Measurements from ENCODE around the gene AKAP1. TPM values are rescaled to one million over a fixed set of nuclear protein-coding genes. Genes with fewer than 3 reads are reported as not detected.

Gene AKAP1, protein sequence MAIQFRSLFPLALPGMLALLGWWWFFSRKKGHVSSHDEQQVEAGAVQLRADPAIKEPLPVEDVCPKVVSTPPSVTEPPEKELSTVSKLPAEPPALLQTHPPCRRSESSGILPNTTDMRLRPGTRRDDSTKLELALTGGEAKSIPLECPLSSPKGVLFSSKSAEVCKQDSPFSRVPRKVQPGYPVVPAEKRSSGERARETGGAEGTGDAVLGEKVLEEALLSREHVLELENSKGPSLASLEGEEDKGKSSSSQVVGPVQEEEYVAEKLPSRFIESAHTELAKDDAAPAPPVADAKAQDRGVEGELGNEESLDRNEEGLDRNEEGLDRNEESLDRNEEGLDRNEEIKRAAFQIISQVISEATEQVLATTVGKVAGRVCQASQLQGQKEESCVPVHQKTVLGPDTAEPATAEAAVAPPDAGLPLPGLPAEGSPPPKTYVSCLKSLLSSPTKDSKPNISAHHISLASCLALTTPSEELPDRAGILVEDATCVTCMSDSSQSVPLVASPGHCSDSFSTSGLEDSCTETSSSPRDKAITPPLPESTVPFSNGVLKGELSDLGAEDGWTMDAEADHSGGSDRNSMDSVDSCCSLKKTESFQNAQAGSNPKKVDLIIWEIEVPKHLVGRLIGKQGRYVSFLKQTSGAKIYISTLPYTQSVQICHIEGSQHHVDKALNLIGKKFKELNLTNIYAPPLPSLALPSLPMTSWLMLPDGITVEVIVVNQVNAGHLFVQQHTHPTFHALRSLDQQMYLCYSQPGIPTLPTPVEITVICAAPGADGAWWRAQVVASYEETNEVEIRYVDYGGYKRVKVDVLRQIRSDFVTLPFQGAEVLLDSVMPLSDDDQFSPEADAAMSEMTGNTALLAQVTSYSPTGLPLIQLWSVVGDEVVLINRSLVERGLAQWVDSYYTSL
- total RNA-seq = 9.8 and 14.9 TPM in 2 replicates

DNA sequence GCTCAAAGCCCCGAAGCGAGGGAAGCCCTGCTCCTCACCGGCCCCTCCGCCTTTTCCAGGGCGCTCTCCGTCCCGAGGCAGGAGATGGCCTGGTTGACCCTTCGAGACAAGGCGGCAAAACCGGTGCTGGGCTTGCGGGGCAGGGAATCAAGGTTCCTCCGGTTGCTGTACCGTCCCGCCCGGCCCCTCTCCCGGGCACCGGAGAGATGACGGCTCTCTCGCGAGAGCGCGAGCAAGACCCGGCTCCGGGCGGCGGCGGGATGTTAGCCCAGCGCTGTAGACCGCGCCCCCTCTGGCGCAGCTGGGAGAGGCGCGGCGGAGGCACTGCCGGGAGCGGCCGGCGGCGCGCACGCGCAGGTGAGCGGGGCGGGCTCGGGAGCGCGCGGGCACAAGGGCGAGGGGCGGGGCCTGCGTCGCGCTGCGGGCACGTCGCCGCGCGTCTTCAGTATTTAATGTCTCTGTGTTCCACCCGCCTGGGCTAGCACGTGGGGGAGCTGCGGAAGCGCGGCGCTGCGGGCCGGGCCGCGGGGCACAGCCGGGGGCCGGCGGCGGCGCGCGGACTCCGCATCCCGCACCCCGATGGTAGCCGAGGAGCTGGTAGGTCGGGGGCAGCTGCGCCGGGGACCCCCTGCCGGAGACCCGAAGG, at the start of gene AKAP1:
AKAP1 (plus strand) TSS at position 445 of the 646 bp plus-strand sequence. CDS start 20,219 bp downstream, outside the sequence.

Other genes with a start within 250 kb of the AKAP1 start
- 16.4 and 17.2 TPM in 2 replicates for gene TRIM25, start 171.2 kb upstream of the AKAP1 start, total RNA-seq
- 8.3 and 11.7 TPM in 2 replicates for gene COIL, start 124.2 kb upstream of the AKAP1 start, total RNA-seq
- gene SCPEP1, start 107.1 kb upstream of the AKAP1 start, total RNA-seq = 58.2 and 98.1 TPM in 2 replicates
- 13.7 and 15.8 TPM in 2 replicates for gene MSI2, start 171.3 kb downstream of the AKAP1 start, total RNA-seq